MM.1S (cell line): Measurements from ENCODE around the gene CLPTM1L.

ENCODE experiments used
- CTCF ChIP-seq: fragments of 300-600 bp; sonication (generic); IDR thresholded peaks from 2 replicates; pipeline ENCODE4 v1.5.1; 2016; ENCODE audit warnings: antibody characterized with exemption, low read length, mixed read lengths
- EZH2 ChIP-seq: fragments of 300-600 bp; sonication (generic); optimal IDR thresholded peaks from 2 replicates; pipeline ENCODE3; 2017; ENCODE audit warnings: low read depth, mild to moderate bottlenecking, antibody characterized with exemption, low read length, mixed read lengths

- TF ChIP-seq CTCF (no peak), EZH2 (no peak)
These were observed 2.6 kb downstream of the CLPTM1L start for GRCh38 chr5:1342268-1342667.
